ACHN (cell line): ENCODE data around the gene ZNF423.

Experiments used
- DNase-seq: peaks from one replicate; pipeline ENCODE4 v3.0.0-alpha.2; 2015
- in situ Hi-C: cut with HindIII; loops from 2 replicates; pipeline ENCODE4 v1.10.0; 2017; ENCODE audit warnings: low sequenced_read_pairs, low pct_ligation_motif_present, low pct_unique_long_range_greater_than_20kb

The ZNF423 gene

DNA sequence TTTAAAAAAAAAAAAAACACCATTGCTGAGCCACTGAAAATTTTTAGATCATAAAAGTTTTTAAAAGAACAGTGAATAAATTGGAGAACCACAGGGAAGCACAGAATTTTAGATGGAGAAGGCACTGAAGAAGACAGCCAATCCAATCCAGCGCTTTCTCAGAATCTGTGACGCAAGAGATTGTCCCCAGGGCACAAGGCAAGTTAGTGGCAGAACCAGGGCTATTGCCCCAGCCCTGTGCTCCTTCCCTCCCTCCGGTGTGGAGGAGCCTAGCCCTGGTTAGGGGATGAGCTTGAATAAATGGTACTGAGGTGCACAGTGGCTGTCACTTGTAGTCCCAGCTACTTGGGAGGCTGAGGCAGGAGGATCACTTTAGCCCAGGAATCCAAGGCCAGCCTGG is 108.3 kb downstream of the ZNF423 start:
- in situ Hi-C loops = no loop called here
- DNase-seq = no peak

DNA sequence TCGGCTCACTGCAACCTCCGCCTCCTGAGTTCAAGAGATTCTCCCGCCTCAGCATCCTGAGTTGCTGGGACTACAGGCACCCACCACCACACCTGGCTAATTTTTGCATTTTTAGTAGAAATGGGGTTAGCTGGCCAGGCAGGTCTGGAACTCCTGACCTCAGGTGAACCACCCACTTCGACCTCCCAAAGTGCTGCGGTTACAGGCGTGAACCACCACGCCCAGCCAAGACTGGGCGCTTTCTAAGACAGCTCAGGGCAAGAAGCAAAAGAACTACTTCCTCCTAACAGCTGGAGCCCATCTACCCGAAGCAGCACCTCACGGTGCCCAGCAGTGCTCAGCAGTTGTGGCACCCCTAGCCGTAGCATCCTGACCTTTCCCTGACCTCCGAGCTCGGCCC is 109.4 kb downstream of the ZNF423 start:
- DNase-seq = no peak
- in situ Hi-C loops = no loop called here

DNA sequence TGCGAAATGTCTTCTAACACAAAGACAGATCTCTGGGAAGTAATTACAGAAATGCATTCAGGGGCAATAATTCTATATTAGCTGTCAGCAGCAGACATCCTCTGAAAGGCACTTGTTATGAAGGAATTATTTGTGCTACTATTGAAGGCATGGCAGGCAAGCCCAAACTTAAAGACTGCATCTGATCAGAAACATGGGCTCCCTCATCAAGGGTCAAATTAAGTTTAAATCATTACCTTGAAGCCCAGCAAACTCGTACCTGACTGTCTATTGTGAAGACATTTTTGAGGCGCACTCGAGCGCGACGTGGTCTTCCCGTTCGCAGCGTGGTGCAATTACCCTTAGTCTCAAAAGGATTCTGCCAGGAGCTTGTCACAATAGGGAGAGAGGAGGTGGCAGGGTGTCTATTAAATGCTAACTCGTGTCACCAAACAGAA is 110.6 kb downstream of the ZNF423 start:
- no peak for DNase-seq

DNA sequence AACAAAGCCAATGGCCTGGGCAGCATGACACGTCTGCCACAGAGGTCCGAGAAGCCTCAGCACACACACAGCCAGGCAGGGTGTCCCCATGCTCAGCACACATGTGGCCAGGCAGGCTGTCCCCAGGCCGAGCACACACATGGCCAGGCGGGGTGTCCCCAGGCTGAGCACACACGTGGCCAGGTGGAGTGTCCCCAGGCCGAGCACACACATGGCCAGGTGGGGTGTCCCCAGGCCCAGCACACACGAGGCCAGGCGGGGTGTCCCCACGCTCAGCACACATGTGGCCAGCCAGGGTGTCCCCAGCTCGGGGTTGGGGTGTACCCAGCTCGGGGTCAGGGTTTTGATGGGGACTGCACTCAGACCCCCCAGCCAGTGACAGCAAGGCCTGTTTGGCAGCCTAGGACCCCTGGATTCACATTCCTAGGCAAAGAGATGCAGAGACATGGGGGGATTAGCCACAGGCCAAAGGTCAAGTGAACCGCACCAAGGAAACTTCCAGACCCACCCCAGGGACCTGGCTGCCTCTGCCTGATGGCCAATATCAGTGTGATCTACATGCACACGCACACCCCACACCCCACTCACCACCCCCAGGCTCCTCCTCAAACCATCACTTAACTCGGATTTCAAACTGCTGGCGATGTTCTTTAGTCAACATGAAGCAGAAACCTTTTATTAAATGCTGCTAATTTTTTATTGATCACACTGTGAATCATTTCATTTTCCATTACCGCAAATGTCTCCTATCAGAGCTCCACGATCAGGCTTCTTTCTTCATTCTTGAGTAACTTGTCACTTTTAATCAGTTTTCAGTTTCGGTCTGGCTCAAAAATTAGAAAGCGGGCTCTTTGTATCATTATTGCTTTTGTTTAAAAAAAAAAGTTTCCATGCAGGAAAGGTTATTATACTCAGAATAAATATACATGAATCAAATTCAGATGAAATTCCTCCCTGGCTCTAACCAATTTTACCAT is 111.4 kb downstream of the ZNF423 start:
- in situ Hi-C loops = no loop called here
- no peak for DNase-seq

More for the DNA sequence above, 110.6 kb downstream of the ZNF423 start:
- in situ Hi-C loops = no loop called here

DNA sequence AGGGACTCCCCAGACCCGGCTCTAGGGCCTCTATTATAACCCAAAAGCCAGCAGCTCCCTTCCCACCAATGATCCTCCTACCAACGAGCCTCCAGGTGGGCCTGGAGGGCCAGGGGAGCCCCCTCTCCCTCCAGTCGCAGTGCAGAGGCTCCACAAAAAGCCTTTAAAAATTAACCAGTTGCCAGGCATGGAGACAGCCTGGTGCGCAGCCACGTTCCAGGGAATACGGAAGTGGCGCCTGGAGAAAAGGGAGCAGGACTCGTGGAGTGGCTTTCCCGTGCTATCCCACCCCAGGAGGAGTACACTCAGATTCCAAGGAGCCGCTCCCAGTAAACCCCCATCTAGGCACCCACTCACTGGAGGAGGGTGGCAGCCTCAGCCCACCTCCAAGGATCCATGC is 112.3 kb downstream of the ZNF423 start:
- DNase-seq = no peak
- in situ Hi-C loops = no loop called here

DNA sequence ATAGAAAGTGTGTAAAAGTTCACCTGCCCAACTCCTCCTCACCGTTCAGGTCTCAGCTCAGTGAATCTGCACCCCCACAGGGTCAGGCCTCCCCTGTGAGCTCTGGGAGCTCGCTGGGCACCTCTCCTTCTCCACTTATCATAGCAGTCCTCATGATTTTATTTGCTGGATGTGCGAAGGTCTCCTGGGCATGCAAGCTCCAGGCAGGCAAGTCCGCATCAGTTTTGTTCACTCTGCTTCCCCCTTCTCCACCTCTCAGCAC is 112.8 kb downstream of the ZNF423 start:
- in situ Hi-C loops = no loop called here
- DNase-seq = no peak

DNA sequence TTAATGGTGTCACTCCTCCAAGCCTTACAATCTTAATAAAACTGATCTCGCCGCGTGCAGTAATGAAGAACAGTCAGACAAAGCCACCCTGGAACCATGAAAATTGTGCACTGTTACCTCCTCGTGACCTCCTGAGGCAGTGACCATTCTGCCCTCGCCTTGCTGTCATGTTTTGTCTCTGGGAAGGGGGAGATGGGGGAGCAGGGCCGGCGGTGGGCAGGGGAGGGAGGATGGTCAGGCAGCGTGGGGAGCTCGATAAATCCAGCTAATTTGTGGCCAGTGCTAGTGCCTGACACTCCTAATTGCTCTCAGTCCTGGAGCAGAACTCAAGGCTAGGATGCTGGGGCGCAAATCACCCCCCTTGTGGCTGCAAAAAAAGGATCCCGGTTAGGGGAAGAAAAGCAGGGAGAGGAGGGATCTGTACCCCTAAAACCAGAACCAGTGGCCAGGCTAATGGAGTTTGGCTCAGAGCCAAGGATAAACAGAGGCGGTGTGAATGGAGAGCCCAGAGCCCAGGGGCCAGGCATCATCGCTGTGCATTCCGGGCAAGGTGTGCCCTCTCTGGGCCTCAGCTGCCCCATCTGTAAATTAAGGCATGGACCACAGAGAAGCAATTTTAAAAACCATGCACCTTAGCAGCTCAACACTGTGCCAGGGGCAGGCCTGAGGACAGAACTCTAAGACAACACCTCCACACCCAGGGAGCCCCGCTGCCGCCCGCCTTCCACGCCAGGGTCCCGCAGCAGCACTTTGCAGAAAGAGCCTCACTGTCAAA is 113.3 kb downstream of the ZNF423 start:
- in situ Hi-C loops = no loop called here
- DNase-seq = no peak

DNA sequence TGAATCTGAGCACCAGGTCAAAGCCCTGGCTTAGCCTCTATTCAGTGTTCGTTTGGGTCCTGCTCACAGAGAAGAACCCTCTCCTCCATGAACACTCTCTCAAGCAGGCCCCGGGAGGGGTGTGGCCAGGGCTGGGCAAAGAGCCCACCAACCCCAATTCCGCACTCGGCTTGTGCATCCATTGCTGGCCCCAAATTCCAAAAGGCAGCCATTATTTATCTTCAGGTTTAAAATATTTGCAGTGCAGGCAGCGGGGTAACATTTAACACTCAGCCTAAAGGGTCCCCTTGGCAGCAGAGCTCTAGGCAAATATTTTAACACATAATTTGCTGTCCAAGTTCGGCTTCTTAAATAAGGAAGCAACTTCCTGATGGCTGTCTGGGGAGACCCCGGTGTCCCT is 115.7 kb downstream of the ZNF423 start:
- DNase-seq = no peak
- in situ Hi-C loops = no loop called here

DNA sequence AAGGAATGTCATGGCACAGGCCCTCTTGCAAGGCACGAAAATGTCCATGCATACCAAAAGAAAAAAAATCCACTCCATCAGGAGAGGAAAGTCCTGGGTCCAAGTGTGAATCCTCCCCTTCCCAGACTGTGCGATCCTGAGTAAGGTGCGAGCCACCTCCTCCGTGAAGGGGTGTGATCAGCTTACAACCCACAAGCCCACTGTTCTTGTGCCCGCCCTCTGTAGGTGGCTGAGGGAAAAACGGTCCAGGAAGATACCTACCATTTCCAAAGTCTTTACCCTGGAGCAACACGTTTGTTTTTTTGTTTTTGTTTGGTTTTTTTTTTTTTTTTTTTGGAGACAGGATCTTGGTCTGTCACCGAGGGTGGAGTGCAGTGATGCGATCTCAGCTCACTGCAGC is 116.5 kb downstream of the ZNF423 start:
- in situ Hi-C loops = no loop called here
- no peak for DNase-seq

DNA sequence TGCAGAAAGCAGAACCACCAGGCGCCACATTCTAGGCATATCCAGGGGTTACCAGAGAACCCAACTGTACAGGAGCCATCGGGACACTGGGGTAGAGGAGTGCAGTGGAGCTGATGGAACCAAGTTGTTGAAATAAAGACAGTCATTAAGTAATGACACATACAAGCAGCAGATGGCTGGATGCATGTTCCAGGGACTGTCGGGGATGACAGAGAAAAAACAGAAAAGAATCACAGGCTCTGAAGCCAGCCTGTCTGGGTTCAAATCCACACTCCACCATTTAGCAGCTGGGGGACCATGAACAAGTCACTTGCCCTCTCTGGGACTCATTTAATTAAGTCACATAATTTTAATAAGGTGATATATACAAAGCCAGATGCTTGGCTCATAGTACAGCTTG is 117.1 kb downstream of the ZNF423 start:
- in situ Hi-C loops = no loop called here

DNA sequence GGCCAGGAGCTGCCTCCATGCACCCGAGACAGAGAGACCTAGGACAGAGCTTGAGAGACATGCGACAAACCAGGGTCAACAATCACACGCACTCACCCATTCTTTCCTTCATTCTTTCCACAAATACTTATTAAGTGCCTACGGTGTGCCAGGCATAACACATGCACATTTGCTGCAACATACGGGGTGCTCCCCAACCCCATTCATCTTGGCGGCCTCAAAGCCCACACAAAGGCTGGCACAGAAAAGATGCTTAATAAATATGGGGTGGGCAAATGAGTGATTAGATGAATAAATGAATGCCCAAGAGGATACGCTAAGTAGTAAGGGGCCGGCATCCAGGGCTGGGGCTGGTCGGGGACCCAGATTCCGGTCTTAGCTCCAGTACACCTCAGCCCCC is 117.9 kb downstream of the ZNF423 start:
- in situ Hi-C loops = no loop called here

More for the DNA sequence above, 117.1 kb downstream of the ZNF423 start:
- no peak for DNase-seq

DNA sequence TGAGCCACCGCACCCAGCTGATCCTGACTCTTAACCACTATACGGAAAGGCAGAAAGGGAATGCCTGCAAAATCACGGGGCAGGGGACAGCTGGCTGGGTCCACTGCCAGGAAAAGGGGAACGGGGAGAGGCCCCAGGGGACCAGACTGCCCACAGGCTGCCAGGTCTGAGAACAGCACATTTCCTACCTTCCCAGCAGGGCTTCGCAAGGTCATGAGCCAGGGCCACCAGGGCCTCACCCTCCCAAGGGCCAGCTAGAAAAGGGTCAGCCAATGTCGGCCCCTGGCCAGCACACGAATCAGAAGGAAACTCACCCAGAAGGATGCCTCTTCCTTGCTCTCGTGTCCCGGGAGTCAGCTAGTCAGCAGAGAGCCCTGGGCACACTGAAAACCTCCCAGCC is 118.4 kb downstream of the ZNF423 start:
- in situ Hi-C loops = no loop called here
- no peak for DNase-seq

More for the DNA sequence above, 117.9 kb downstream of the ZNF423 start:
- no peak for DNase-seq

DNA sequence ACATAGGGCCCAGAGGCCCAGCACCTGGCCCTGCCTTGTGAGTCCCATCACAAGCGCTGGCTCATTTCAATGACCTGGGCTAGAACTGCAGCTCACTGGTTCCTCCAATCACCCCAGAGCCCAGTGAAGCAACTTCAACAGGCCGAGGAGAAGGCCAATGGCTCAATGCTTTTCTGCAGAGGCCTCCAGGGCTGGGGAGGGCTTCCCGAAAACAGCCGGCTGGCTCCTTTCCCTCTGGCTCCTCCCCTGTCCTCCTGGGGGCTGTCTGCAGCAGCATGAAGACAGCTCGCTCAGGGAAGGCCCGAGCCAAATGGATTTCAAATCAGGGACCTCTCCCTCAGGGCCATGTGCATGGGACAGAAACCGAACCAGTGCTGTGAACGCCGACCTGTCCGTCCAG is 121.6 kb downstream of the ZNF423 start:
- in situ Hi-C loops = no loop called here

DNA sequence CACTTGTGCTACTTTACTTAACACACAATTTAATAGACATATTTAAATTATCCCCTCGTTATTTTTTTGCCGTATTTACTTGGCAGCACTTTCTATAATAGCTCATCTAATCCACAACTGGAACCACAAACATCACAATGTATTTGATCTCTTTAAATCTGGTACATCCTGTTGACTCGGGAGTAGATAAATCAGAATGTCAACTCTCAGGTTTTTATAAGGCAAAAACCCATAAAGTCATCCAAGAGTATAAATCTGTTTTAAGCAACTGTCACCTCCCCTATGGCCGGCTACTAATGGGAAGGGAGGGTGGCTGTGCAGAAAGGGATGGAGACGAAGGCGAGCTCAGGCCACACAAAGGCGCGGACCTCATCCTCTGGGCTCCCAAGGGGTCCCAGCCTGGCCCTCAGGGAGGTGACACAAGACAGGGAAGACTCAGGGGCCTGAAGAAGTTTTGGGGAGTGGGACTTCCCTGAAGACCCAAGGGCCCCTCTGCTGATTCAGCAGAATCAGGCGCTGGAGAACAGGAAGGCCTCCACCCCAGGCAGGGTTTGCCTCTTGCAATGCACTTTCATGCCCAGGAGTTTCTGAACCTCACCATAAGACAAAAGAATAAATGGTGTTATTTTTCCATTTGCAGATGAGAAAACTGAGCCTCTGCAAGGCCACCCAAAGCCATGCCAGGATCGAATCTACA is 122.5 kb downstream of the ZNF423 start:
- in situ Hi-C loops = no loop called here

More for the DNA sequence above, 121.6 kb downstream of the ZNF423 start:
- no peak for DNase-seq

DNA sequence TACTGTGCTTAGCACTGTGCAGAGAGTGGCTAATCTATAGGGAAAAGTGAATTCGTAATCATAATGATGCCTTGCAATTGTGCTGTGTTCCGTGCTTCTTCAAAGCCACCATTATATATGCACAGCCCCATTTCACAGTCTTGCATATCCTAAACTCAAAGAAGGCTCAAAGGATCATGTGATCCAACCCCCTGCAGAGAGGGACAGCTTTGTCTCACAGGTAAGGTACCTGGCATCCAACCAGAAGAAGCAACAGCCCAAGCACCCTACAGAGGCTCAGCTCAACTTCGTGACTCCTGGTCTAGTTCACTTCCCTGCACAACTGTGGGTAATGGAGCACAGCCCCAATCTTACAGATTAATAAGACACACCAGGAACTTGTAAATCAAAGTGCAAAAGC is 124.0 kb downstream of the ZNF423 start:
- no peak for DNase-seq
- in situ Hi-C loops = no loop called here

More for the DNA sequence above, 122.5 kb downstream of the ZNF423 start:
- DNase-seq = no peak

DNA sequence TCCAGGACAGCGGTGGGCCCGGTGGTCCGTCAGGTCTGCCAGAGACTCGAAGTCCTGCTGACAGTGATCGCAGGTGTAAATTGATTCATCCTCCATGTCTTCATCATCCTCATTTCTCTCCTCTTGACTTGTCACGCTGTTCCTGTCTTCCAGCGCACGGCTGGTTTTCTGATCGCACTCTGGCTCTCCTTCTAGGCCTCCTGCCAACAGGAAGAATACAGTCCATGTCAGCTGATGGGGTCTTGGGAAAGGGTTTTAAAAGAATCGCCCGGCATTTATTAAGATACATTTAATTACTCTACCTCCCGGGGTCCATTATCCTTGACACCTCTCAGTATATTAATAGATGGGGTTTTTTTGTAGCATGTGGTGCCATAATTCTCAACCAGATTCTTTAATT is 125.1 kb downstream of the ZNF423 start:
- no peak for DNase-seq
- in situ Hi-C loops = no loop called here

DNA sequence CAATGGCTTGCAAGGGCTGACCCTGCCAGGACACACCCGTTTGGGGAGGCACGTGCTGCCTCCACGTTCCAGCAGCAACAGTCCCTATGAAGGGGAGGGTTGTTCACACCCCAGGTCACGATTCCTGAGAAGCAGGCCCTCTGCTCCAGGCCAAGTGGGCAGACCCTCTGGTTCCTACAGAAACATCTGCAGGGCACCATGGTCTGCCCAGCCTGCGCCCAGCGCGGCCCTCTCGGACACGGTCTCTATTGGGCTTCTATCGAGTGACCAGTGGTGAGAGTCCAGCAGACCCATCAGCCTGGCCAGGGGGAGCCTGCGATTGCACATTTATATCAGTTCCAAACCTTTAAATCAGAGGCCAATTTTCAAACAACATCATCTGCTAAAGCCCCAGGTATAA is 128.3 kb downstream of the ZNF423 start:
- no peak for DNase-seq
- in situ Hi-C loops = no loop called here

DNA sequence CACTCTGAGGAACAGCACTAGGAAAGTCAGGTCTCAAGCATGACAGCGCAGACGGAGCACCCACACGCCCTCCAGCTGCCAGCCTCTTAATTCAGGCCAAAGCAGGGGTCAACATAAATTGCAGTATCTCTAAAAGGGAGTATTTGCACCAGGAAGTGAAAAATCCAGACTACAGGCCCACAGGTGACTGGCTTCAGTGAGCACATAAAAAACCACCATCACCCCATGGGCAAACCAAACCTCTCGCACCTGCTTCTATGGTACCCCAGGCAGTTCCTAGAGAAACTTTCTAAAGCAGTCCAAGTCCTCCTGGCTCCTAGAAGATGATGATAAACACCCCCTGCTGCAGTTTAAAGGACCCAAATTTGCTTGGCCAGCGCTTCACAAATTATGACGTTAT is 129.8 kb downstream of the ZNF423 start:
- in situ Hi-C loops = no loop called here
- DNase-seq = no peak

DNA sequence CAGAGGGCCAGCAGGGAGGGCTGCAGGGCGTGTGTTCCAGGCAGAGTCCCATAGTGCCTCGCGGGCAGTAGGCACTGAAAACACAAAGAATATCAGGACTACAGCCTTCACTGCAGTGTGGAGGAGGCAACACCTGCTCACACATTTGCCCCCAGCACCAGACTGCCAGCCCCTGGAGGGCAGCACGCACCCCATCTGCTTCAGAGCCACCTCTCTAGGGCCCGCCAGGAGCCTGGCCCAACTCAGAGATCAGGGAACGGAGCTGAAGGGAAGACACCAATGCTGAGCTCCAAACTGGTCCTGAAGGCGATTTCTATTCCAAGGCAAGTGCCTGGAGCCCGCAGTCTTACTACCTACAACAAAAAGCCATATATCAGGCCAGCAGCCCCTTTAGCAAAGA is 130.3 kb downstream of the ZNF423 start:
- in situ Hi-C loops = no loop called here
- DNase-seq = no peak
